ENCODE data around the gene NCOA3.

The NCOA3 gene

GRCh38 chr20:47677635-47678453, 176.2 kb downstream of the NCOA3 start:
- DNase-seq (ENCODE audit: low read depth in 2 of 2): peak; percentile 28 to 36

GRCh38 chr20:47678536-47678935, 176.8 kb downstream of the NCOA3 start:
- DNase-seq (ENCODE audit: low read depth in 2 of 2): no peak

GRCh38 chr20:47679462-47679861, 177.8 kb downstream of the NCOA3 start:
- DNase-seq (ENCODE audit: low read depth in 2 of 2): no peak

- DNase-seq (ENCODE audit: low read depth in 2 of 2): no peak
Measured at GRCh38 chr20:47680804-47681529, 179.3 kb downstream of the NCOA3 start.

GRCh38 chr20:47682028-47682783, 180.5 kb downstream of the NCOA3 start:
- DNase-seq (ENCODE audit: low read depth in 2 of 2): no peak

- no peak for DNase-seq (ENCODE audit: low read depth in 2 of 2)
Measured at GRCh38 chr20:47682916-47683315, 181.2 kb downstream of the NCOA3 start.

GRCh38 chr20:47684306-47685080, 182.8 kb downstream of the NCOA3 start:
- DNase-seq (ENCODE audit: low read depth in 2 of 2): no peak

- no peak for DNase-seq (ENCODE audit: low read depth in 2 of 2)
Measured at GRCh38 chr20:47686545-47686944, 184.9 kb downstream of the NCOA3 start.

- no peak for DNase-seq (ENCODE audit: low read depth in 2 of 2)
Measured at GRCh38 chr20:47687095-47687987, 185.7 kb downstream of the NCOA3 start.

GRCh38 chr20:47688385-47689381, 187.0 kb downstream of the NCOA3 start:
- no peak for DNase-seq (ENCODE audit: low read depth in 2 of 2)

- no peak for DNase-seq (ENCODE audit: low read depth in 2 of 2)
Measured at GRCh38 chr20:47689731-47690130, 188.0 kb downstream of the NCOA3 start.

- no peak for DNase-seq (ENCODE audit: low read depth in 2 of 2)
Measured at GRCh38 chr20:47691625-47692024, 189.9 kb downstream of the NCOA3 start.

GRCh38 chr20:47694021-47694818, 192.5 kb downstream of the NCOA3 start:
- DNase-seq (ENCODE audit: low read depth in 2 of 2): no peak

GRCh38 chr20:47696856-47697255, 195.2 kb downstream of the NCOA3 start:
- DNase-seq (ENCODE audit: low read depth in 2 of 2): no peak

GRCh38 chr20:47698142-47698541, 196.5 kb downstream of the NCOA3 start:
- no peak for DNase-seq (ENCODE audit: low read depth in 2 of 2)

- no peak for DNase-seq (ENCODE audit: low read depth in 2 of 2)
Measured at GRCh38 chr20:47699818-47700217, 198.1 kb downstream of the NCOA3 start.

GRCh38 chr20:47700327-47700726, 198.6 kb downstream of the NCOA3 start:
- DNase-seq (ENCODE audit: low read depth in 2 of 2): no peak

- DNase-seq (ENCODE audit: low read depth in 2 of 2): no peak
Measured at GRCh38 chr20:47701612-47702011, 199.9 kb downstream of the NCOA3 start.

Measured in stimulated activated CD8-positive, alpha-beta memory T cell treated with anti-CD3 and anti-CD28 coated beads, Interleukin-15, amount 100 ng/mL, for 48 hours (primary cell).